HuH-7.5 (cell line): ENCODE data around the gene TMEM44.

Experiments used
- DNase-seq: peaks from one replicate; pipeline ENCODE4 v3.0.0; 2011; ENCODE audit warnings: low spot score

Gene TMEM44

DNA sequence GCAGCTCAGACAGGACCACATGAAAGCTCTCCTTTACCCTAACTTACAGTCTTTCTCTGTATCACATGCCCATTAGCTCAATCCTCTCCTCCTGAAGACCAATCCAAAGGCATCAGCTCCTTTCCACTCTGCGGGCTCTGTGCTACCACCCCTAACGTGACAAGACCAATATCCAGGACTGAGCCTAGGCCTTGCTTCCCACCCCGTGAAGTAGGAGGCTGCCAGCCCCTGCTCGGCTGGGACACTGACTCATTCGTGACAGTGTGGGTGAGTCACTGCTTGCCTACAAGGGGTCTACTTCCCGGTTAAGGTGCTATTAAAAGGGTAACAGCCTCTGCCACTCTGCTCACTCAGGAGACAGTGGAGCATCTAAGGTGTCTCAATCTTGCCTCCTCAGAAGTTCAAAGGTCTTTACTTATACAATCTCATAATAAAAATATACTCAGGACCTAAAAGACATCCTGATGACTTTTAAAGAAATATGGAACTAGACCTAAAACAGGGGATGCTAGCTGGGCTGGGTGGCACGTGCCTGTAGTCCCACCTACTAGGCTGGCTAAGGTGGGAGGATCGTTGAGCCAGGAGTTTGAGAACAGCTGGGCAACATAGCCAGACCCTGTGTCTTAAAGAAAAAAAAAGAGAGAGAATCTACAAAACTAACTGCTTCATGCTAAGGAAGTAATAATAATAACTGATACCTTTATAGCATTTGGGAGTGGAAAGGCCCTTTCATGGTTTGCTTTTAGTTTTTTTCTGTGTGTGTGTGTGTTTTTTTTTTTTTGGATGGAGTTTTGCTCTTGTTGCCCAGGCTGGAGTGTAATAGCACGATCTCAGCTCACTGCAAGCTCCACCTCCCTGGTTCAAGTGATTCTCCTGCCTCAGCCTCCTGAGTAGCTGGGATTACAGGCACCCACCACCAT lies 55.0 kb downstream of the TMEM44 start:
- DNase-seq = no peak

- DNase-seq = no peak
These were observed 57.6 kb downstream of the TMEM44 start for GRCh38 chr3:194575484-194576210.

GRCh38 chr3:194574639-194575483 lies 58.4 kb downstream of the TMEM44 start:
- no peak for DNase-seq

- peak; percentile 71 for DNase-seq
These were observed 59.4 kb downstream of the TMEM44 start for GRCh38 chr3:194573680-194574437.

GRCh38 chr3:194572944-194573491 lies 60.2 kb downstream of the TMEM44 start:
- DNase-seq = no peak

GRCh38 chr3:194572143-194572789 lies 61.0 kb downstream of the TMEM44 start:
- peak; percentile 38 for DNase-seq

- no peak for DNase-seq
These were observed 61.6 kb downstream of the TMEM44 start for GRCh38 chr3:194571491-194572142.

GRCh38 chr3:194570898-194571297 lies 62.3 kb downstream of the TMEM44 start:
- DNase-seq = no peak

DNA sequence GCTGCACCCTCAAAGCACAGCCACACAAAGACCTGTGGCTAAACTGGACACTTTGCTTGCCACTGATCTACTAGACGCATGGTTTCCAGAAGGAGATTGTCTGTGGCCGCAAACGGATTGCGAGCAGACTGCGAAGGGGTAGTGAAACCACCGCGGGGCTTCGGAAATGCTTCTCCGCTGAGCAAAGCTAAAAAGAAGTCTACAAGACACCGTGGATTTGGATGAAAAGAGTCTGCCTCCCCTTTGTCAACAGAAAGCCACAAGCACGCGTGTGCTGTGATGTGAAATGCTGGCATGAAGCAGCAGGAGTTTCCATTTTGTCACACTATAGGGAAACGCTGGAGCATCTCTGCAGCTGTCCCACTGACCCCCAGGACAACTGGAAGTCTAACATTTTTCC lies 63.0 kb downstream of the TMEM44 start:
- DNase-seq = no peak

DNA sequence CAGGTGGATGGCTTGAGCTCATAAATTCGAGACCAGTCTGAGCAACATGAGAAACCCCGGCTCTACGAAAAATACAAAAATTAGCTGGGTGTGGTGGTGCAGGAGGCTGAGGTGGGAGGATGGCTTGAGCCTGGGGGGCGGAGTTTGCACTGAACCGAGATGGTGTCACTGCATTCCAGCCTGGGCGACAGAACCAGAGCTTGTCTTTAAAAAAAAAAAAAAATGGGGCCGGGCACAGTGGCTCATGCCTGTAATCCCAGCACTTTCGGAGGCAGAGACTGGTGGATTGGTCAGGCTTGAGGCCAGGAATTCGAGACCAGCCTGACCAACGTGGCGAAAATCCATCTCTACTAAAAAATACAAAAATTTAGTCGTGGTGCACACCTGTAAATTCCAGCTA lies 64.0 kb downstream of the TMEM44 start:
- no peak for DNase-seq

DNA sequence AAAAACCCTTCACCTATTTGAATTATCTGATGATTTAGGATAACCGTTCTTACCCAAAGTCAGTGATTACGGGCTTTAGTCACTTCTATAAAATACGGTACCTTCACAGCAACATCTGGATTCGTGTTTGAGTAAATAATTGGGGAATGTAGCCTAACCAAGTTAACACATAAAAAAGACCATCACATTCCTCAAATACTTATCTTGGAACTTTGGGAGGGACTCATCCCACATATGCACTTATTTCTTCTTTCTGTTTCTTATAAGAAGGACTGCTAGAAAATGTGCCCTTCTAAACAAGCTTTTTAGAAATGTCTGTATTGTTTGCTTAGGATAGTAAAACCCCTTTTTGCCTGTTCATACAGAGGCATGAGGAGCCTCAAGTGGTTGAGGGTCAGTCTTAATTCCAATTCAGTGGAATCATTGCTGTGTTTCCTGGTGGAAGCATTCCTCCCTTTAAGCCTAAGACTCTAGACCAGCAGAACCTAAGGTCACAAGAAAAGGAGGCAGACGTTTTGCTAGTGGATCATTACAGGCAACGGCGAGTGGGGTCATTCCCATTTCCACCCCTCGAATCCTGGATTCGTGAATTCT lies 67.5 kb downstream of the TMEM44 start:
- no peak for DNase-seq

- DNase-seq = no peak
These were observed 70.2 kb downstream of the TMEM44 start for GRCh38 chr3:194562986-194563385.

- DNase-seq = no peak
These were observed 71.8 kb downstream of the TMEM44 start for GRCh38 chr3:194561306-194561974.

- DNase-seq = no peak
These were observed 73.2 kb downstream of the TMEM44 start for GRCh38 chr3:194560047-194560446.

DNA sequence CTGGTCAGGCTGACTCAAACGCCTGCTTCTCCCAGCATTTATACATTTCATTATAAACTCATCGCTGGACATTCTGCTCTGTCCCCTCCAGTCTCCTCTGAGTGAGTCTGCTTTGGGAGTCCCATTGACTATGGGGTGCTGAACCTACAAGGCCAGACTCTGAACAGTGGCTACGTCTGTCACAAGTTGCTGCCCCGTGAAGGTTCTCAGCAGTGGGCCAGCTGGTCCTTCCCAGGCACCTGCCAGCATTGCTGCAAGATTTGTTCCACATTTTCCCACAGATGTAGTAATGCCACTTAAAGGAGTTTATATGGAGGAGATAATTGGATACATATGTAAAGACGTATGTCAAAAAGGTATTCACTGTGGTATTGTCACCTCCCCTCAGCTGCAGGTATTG lies 73.7 kb downstream of the TMEM44 start:
- DNase-seq = no peak

DNA sequence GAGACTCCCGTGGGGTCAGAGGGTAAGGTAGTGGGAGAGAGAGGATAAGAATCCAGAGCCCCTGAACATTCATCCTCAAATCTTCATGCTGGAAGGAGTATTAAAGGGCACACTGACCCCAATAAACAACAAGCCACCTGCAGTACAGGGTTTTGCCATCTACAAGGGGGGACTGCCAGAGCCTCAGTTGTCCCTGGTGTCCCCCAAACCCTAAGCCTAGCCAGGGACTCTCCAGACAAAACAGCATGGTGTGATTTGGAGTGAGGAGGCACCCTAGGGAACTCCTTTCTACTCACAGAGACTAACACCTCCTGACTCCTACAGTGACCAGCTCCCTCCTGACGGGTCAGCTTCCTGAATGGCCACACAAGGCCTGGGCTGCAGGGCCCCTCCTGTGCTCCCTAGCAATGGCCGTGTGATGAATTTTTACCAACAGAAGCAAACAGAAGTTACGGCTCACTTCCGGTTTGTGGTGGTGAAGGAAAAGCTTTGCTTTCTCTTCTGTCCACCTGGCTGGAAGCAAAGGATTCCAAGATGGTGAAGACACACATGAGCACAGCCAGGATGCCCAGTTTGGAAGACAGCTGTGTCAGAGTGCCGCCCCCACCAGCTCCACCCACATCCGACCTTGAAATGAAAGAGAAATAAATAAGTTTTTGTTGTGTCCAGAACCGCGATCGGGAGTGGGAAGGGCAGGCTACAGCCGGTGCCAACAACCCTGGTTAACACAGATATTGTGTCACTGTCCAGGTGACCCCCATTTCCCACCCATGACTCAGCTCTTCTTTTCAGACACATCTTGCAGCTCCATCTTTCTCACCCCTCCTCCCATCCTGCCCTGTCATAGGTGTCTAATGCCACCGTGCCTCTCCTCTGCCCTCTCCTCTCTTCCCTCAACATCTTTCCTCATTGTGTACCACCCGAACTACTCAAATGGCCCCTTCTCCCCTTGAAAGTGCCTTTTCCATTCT lies 76.8 kb downstream of the TMEM44 start:
- no peak for DNase-seq

DNA sequence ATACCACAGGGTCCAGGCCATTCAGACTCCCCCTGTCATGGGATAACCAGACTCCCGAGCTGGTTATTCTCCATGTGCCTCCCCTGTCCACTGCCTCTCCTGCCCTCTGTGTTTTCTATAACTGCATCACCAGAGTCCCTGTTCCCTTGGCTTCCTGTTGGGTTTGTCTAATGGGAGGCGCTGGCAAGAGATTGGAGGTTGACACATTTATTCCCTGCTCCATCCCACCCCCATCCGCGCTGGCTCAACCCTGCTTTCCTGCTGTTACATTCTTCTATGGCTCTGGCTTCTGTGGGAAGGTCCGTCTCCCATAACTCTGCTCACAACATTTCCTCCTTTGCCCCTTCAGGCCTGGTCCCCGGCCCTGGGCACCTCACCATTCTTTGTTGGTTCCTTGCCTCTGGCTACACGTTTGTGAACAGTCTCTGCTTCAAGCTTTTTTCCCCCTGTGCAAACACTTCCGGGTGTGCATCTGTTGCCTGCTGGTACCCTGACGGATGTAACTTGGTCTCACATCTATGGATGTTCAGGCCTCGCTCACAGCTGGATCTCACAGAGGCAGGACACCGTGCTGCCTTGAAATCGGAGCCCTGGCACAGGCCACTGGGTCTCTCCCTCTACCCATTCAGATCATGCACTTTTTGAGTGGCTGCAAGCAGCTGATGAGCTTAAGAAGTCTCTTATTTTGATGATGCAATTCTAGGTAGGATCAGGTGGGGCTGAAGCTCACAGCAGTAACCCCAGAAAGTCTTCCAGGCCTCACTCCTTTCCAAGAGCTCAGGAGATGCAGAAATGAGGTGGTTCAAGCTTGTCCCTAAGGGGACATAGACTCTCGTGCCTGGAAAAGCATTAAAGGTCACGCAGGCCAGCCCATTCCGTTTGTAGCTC lies 77.8 kb downstream of the TMEM44 start:
- DNase-seq = no peak
